Renal cortex interstitium (tissue), 3 donors: Measurements from ENCODE around the gene IFNA13. TPM values are rescaled to one million over a fixed set of nuclear protein-coding genes. Genes with fewer than 3 reads are reported as not detected.

Experiments used
- polyA plus RNA-seq, 3 donors: library from polyadenylated mRNA; unstranded; fragments of 120-200 nt; gene quantifications; one replicate each; pipeline ENCODE4 v1.2.1, GENCODE V29; 2013; ENCODE audit not compliant: insufficient read length in 3 of 3

The IFNA13 gene
- polyA plus RNA-seq, 3 donors, result not detected

Other genes with a start within 250 kb of the IFNA13 start
- not detected for gene IFNW1, start 226.2 kb downstream of the IFNA13 start, polyA plus RNA-seq
- not detected for gene IFNA21, start 201.4 kb downstream of the IFNA13 start, polyA plus RNA-seq
- not detected for gene IFNA4, start 180.5 kb downstream of the IFNA13 start, polyA plus RNA-seq
- gene IFNA7, start 165.9 kb downstream of the IFNA13 start, polyA plus RNA-seq, result not detected
- gene IFNA10, start 160.9 kb downstream of the IFNA13 start, polyA plus RNA-seq, result not detected
- gene IFNA16, start 150.7 kb downstream of the IFNA13 start, polyA plus RNA-seq, result not detected
- not detected for gene IFNA17, start 139.8 kb downstream of the IFNA13 start, polyA plus RNA-seq
- not detected for gene IFNA14, start 128.1 kb downstream of the IFNA13 start, polyA plus RNA-seq
- gene IFNA5, start 62.7 kb downstream of the IFNA13 start, polyA plus RNA-seq, result not detected
- 10 to 100 TPM; 43.6 to 53.2 (median 48.8) TPM for gene KLHL9, start 32.7 kb downstream of the IFNA13 start, polyA plus RNA-seq
- not detected for gene IFNA6, start 17.2 kb downstream of the IFNA13 start, polyA plus RNA-seq
- not detected for gene IFNA2, start 17.3 kb upstream of the IFNA13 start, polyA plus RNA-seq
- gene IFNA8, start 41.1 kb upstream of the IFNA13 start, polyA plus RNA-seq, result not detected
- not detected for gene IFNA1, start 72.4 kb upstream of the IFNA13 start, polyA plus RNA-seq
- under 1 TPM in 2 of 3 donors, not detected in 1; 0.13 to 0.17 TPM for gene IFNE, start 114.3 kb upstream of the IFNA13 start, polyA plus RNA-seq